Inflammatory macrophage treated with lipopolysaccharide for 1 hour (primary cell): Measurements from ENCODE around the gene TOP2A.
A peak's percentile ranks its signal among the peaks of the same experiment; 100 is the strongest.

Experiments used
- DNase-seq, 2 donors: peaks; one replicate each; pipeline ENCODE4 v3.0.0-alpha.2; 2020 to 2022

The TOP2A gene, protein sequence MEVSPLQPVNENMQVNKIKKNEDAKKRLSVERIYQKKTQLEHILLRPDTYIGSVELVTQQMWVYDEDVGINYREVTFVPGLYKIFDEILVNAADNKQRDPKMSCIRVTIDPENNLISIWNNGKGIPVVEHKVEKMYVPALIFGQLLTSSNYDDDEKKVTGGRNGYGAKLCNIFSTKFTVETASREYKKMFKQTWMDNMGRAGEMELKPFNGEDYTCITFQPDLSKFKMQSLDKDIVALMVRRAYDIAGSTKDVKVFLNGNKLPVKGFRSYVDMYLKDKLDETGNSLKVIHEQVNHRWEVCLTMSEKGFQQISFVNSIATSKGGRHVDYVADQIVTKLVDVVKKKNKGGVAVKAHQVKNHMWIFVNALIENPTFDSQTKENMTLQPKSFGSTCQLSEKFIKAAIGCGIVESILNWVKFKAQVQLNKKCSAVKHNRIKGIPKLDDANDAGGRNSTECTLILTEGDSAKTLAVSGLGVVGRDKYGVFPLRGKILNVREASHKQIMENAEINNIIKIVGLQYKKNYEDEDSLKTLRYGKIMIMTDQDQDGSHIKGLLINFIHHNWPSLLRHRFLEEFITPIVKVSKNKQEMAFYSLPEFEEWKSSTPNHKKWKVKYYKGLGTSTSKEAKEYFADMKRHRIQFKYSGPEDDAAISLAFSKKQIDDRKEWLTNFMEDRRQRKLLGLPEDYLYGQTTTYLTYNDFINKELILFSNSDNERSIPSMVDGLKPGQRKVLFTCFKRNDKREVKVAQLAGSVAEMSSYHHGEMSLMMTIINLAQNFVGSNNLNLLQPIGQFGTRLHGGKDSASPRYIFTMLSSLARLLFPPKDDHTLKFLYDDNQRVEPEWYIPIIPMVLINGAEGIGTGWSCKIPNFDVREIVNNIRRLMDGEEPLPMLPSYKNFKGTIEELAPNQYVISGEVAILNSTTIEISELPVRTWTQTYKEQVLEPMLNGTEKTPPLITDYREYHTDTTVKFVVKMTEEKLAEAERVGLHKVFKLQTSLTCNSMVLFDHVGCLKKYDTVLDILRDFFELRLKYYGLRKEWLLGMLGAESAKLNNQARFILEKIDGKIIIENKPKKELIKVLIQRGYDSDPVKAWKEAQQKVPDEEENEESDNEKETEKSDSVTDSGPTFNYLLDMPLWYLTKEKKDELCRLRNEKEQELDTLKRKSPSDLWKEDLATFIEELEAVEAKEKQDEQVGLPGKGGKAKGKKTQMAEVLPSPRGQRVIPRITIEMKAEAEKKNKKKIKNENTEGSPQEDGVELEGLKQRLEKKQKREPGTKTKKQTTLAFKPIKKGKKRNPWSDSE (N-terminal part only)

DNA sequence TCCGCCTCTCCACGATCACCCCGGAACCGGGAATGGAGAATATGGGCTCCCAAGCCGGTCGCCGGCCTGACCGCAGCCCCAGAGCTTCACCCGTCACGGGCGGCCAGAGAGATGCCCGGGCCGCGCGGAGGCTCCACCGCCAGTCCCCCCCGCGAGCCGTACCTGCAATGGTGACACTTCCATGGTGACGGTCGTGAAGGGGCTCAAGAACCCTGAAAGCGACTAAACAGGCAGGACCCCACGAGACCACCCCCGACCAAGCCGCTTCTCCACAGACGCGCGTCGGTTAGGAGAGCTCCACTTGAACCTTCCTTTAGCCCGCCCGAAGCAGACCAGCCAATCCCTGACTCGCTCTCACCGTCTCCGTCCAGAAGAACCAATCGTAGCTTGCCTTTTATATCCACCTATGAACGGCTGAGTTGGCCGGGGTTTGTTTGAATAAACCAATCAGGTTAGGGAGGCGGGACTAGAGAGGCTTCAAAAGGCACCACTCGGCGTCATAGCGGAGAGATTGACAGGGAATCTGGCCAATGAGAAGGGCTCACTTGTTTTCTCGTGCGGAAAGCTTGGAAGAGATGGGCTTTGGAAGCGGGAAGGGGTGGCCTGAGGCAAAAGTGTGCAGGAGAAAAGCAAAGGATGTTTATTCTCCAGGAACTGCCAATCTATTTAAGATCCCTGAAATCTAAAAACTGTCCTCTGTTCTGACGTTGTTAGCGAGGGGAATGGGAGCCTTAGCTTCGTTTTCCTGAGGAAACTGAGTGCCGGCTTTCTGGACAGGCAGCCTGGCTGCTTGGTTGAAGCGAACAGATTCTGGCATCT, at the start of gene TOP2A:
TOP2A (minus strand) TSS at position 288 of the 819 bp plus-strand sequence; CDS start at position 183, 105 bp downstream.
- DNase-seq = peak; percentile 99 to 100

DNA sequence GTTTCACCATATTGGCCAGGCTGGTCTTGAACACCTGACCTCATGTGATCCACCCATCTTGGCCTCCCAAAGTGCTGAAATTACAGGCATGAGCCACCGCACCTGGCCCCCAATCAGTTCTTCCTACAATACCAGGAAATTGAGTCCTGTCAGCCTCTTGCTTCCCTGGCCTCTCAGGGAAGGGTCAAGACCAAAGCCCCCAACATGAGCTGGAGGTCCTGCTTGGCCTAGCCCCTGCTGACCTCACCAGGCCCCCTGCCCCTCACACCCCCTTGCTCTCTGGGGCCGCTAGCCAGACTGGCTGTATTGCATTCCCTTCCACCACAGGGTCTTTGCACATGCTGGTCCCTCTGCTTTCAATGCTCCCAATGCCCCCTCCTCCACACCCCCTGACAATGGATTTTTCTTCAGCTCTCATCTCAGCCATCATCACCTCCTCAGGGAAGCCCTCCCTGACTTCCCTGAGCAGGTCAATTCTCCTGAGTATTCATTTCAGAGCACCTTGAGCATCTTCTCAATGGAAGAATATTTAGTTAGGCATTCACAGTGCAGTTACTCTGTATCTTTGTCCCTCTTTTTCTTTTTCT, 49.7 kb upstream of the TOP2A start:
- DNase-seq = no peak

DNA sequence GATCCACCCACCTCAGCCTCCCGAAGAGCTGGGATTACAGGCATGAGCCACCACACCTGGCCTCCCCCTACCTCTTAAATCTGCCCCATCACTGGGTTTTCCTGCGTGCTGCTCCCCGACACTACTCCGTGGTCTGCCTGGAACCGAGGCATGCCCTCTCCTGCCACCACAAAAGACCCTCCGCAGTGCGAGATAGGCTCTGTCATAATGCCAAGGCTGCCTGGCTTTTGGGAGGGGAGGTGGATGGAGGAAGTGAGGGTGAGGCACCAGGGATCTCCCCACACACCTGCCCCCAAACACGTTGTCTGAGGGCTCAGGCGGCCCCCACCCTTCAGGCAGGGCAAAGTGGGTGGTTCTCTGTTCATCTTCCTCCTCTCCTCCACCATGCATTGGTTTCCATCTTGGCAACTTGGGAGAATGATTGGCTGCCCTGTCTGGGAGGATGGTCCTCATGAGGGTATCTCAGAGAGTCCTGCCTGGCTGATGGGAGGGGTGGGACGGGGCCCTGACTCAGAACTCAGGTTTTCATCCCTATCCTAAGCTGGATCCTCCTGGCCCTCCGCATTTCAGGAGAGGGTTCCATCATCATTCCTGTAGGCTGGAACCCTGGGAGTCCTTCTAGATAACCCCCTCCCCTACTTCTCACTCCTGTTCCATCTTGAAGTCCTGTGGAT, 48.7 kb upstream of the TOP2A start:
- no peak for DNase-seq

DNA sequence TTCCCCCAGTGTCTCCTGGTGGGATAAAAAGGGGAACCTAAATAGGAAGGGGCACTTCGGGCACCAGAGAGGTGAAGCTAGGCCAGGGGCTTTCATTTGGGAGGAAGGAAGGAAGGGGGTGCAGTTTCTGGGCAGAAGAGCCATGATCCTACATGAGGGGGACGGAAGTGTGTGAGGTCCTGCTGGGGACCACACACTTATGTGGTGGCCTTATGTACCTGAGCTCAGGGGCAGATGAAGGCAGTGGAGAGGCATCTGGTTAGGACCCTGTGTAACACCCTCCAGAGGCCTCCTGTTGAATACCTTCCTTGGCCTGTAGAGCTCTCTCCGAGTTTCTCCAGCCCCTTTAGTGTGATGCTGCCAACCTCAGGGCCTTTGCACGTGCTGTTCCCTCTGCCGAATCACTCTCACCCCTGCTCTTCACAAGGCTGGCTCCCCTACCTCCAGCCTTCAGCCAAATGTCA, 46.7 kb upstream of the TOP2A start:
- no peak for DNase-seq

DNA sequence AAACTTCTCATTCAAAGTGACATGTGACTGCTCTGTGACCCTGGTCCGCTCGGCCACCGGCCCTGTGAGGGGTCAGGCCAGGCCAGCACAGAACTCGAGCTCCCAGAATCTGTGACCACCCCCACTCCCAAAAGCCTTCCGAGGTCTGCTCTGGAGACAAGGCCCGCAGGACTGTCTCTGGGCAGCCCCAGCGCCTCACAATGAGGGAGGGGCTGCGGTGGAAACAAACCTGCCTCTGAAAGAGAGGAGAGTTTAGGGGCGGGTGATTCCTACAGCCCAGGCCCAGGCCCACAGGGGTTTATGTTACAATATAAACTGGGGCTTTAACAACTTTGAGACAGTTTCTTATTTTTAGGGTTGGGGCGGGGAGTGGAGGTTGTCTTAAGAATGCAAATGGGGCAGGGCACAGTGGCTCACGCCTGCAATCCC, 45.4 kb upstream of the TOP2A start:
- DNase-seq = no peak

DNA sequence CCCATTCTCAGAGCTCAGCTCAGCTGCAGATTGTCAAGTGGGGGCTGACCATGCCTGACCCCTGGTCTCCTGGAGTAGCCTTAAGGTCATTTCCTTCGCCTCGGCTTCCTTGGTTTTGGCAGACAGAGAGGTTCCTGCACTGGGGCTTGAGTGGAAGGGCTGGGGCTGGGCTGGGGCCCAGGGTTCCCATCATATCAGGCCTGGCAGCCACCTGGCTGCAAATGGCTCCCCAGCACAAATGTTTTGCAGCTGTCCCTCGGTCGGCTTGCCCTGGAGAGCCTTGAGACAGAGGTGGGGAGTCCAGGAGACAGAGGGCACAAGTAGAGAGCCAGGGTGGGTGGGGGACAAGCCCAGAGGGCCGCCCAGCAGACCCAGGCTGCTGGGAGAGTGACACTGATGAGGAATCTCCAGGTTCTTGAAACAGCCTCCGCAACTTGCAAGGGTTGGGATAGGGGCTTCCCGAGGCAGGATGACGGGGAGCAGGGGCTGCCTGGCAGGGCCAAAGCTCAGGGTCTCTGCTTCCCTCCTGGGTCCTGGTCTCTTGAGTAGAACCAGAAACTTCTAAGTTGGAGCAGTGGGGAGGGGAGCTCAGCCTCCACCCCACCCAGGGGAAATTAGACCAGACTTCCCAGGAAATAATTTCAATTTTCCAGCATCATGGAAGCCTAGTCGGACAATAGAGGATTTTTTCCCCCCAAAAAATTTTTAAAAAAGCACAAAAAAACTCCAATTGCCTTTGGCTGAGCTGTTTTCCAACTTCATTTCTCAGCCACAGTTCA, 44.8 kb upstream of the TOP2A start:
- DNase-seq = no peak

DNA sequence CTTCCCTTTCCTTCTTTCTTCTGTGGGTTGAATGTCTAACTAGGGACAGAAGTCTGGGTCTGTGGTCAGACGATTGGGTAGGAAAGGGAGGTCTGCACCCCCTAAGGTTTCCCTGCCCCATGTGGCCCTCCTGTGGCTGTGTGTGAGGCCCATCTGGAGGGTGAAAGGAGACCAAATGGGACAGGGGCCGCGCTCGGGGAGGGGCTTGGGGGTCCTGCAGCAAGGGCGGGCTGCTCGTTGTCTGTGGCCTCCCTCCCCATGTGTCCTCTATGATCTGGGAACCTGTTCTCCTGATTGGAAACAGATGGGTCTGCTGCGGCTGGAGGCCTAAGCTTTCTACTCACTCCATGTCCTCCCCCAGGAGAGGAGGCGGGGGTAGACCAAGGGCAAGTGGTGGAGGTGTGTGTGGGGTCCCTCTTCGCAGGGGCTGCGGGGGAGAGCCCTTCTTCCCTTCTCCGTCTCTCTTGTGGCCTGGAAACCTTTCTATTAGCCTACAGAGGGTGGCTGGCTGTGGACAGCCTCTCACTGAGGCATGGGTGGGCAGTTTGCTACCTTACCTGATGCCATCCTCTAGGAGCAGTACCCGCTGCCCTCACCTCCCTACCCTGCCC, 44.1 kb upstream of the TOP2A start:
- no peak for DNase-seq

DNA sequence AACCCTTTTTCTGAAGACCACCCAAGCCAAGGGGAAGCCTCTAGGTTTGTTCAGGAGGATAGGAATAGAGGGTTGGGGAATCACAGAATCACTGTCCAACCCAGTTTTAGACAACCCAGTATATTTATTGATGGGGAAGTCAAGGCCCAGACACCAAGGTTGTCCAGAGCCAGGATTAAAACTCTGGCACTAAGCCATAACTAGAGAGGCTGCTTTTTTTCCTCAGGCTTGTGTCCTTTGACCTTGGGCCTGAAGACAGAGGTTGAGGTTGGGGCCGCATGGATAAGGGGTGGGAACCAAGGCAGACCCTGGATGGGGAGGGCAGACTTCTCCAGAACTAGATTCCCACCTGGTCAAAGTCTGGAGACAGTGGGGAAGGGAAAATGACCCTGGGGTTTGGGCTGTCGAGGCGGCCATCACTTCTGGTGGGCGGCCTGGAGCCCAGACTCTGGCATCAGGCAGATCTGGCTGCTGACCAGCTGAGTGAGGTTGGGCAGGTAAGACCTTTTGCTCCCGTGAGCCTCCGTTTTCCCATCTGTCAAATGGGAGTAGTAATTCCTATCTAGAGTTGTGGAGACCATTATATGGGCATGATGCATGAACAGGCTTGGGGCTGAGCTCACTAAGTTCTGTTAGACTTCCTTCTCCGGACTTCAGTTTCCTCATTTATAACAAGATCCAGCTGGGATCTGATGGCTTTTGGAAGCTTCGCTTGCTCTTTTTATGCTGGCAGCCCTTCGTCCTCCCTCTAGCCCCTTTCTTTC, 43.5 kb upstream of the TOP2A start:
- no peak for DNase-seq

DNA sequence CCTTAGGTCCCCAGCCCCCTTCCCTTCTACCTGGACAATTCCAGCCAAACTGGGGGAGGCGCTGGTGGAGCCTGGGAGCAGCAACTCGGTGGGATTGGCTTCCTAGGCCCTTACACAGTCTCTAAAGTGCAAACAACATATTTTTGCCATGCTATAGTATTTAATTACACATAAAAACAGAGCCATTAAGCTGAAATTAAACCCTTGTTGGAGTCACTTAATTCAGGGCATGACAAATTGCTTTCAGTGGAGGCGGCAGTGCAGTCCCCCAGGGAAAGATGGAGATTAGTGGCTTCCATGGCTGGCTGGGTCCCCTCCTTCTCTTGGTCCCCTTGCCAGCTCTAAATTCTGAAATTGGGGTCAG, 42.9 kb upstream of the TOP2A start:
- no peak for DNase-seq

DNA sequence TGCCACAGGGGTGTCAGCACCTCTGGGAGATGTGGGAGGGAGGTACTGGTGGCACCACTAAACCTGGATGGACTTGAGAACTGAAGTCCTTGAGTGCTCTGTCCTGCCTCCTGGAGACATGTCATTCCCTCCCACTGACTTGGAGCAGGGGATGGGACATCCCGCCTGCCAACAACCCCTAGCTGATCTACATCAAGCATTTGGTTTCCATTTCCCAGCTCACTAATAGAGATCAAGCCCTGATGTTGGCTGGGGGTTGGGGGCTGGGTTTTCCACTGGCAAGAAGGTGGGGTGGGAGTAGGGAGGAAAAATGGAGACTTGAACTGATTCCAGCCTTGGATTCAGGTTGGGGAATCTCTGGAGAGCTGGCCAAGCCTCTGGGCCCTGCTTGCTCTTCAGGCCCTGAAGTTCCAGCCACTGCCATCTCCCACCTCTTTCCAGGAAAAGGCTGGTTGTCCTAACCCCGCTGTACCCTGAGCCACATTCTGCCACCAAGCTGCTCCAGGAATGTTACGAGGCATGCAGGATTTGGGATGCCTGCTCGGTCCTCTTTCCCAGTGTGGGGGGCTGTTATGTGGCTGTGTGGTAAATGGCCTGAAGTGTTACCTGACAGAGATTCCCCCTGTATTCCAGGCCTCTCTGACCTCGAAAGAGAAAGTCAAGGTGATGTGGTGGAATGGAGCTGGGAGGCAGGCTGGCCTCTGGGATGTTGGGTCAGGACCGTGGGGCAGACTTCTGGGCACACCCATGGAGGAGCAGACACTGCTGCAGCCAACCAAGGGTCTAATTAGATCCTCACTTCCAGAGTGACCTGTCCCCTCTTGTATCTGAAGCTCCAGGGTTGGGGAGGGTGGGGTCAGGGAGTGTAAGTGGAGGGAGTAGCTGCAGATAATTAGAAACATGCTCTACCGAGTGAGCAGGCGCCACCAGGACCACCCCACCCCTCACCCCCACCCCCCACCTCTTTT, 42.2 kb upstream of the TOP2A start:
- no peak for DNase-seq

DNA sequence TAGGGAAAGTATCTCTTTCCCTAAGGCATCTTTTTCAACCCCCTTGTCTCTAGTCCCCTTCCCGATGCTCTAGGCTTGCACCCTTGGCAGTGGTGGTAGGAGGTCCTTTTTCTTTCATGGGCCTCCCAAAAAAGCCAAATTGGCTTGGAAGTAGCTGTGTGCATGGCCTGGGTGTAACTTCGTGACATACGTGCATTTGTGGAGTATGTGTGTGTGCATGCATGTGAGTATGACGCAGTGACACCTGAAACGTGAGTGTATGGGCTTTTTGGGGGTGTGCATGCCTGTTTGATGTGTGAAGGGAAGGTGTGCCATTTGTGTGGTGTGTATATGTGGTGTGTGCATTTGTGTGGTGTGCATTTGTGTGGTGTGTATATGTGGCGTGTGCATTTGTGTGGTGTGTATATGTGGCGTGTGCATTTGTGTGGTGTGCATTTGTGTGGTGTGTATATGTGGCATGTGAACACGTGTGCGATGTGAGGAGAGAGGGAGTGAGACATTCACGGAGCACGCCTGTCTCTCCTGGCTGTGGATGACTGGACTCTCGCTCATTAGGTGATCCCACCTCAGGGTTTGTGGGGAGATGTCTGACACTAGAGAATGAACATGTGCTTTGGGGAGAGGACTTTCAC, 41.3 kb upstream of the TOP2A start:
- DNase-seq = no peak

DNA sequence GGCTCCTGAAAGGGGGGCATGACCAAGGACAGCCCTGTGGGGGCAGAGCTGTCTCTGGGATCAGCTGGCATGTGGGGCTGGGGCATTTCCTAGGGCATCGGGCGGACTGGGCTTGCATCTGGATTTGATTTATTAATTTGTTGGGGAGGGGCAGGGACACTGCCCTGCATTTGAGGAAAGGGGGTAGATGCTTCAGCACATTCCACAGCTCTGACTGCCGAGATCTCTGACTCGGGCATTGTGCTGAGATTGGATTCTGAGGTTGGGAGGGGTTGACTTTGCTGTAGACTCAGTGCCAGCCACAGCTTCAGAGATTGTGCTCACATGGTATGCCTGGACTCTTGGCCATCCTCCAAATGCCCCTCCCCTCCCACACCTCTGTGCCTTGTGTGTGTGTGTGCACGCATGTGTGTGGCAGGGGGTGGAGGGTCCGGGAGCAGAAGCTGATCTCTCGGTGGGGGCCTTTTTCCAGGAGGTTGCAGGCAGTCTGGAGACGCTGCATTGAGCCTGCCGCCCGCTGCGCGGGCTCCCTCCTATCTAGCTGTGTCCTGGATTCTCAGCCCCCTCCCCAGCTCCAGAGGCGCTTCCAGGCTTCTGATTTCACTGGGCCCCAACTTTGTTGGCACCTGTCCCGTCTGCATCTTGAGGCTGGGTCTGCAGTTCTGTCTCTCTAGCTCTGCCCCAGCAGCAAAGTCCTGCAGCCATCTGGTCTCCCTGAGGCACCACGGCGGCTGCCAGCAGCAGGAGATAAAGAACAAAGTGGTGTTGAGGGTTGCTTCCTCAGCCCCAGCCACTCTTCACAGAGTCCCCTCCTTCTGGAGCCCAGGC, 40.5 kb upstream of the TOP2A start:
- no peak for DNase-seq

DNA sequence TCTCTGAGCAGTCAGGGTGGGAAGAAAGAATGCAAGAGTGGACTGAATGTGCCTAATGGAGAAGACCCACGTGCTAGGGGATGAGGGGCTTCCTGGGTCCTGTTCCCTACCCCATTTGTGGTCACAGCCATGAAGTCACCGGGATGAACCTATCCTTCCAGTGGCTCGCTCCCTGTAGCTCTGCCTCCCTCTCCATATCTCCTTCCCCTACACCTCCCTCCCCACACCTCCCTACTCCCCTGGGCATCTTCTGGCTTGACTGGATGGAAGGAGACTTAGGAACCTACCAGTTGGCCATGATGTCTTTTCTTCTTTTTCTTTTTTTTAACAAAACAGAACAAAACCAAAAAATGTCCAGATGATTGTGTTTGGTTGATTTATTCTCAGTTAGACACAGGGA, 39.7 kb upstream of the TOP2A start:
- DNase-seq = no peak

DNA sequence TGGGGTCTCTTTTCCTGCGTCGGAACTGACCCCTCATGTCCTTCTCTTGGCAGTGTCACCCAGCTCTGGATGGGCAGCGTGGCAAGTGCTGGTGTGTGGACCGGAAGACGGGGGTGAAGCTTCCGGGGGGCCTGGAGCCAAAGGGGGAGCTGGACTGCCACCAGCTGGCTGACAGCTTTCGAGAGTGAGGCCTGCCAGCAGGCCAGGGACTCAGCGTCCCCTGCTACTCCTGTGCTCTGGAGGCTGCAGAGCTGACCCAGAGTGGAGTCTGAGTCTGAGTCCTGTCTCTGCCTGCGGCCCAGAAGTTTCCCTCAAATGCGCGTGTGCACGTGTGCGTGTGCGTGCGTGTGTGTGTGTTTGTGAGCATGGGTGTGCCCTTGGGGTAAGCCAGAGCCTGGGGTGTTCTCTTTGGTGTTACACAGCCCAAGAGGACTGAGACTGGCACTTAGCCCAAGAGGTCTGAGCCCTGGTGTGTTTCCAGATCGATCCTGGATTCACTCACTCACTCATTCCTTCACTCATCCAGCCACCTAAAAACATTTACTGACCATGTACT, 38.8 kb upstream of the TOP2A start:
- no peak for DNase-seq

DNA sequence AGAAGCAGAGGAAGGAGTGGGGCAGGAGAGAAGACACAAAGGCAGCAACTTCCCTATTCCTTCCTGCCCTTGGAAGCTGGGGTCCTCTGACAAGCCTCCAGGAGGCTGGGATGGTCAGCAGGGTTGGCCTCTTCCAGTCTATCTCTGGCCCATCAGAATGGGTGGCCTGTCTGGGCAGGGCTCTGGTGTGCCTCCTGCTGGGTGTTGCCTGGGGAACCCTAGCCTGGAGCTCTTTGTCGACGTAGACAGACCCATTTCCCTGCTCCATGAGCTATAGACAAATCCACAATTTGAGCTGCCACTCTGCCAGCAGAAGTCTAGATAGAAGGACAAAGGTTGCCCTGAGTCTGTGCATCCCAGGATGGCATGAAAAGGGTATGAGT, 36.9 kb upstream of the TOP2A start:
- DNase-seq = no peak
